GM21447 (cell line): ENCODE measurements around the gene EXOC3.
A peak's percentile ranks its signal among the peaks of the same experiment; 100 is the strongest.

Source experiments
- ATAC-seq: cut with Tn5 transposase; IDR thresholded peaks from one replicate; pipeline ENCODE4 v1.9.1; 2021; ENCODE audit not compliant: unreplicated experiment

The EXOC3 gene

DNA sequence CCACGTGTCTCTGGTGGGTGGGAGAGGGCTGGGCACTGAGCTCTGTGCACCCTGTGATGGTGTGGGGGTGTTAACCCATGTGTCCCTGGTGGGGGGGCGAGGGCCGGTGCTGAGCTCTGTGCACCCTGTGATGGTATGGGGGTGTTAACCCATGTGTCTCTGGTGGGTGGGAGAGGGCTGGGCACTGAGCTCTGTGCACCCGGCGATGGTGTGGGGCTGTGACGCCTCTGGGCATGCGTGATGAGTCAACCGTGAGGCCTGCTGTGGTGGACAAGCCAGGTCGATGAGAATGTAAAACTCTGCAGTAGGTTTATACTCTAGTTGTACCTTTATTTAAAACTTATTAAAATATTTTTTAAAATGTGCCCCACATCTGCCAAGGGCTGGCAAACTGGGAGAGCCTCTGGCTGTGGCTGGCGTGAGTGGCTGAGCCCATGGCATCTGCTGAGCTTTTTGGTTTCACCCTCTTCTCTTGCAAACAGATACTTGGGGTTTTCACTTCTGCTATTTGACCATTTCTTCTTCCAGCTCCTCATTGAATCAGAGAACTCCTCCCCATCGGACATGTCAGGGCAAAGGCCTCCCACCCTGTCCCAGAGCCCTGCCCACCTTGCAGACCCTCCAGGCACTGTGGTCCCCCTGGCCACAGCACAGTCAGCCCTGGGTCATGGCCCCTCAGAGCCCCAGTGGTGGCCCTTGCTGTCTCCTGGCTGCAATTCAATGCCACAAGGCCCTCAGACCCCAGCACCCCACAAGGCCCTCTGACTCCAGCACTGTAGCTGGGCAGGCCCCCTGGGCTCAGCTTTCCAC, 18.5 kb upstream of the EXOC3 start:
- peak; percentile 93 for ATAC-seq

- no peak for ATAC-seq
Measured at GRCh38 chr5:425714-426113, 17.3 kb upstream of the EXOC3 start.

GRCh38 chr5:426392-426976, 16.5 kb upstream of the EXOC3 start:
- ATAC-seq: no peak

- no peak for ATAC-seq
Measured at GRCh38 chr5:427415-428087, 15.4 kb upstream of the EXOC3 start.

GRCh38 chr5:428219-428618, 14.8 kb upstream of the EXOC3 start:
- ATAC-seq: no peak

DNA sequence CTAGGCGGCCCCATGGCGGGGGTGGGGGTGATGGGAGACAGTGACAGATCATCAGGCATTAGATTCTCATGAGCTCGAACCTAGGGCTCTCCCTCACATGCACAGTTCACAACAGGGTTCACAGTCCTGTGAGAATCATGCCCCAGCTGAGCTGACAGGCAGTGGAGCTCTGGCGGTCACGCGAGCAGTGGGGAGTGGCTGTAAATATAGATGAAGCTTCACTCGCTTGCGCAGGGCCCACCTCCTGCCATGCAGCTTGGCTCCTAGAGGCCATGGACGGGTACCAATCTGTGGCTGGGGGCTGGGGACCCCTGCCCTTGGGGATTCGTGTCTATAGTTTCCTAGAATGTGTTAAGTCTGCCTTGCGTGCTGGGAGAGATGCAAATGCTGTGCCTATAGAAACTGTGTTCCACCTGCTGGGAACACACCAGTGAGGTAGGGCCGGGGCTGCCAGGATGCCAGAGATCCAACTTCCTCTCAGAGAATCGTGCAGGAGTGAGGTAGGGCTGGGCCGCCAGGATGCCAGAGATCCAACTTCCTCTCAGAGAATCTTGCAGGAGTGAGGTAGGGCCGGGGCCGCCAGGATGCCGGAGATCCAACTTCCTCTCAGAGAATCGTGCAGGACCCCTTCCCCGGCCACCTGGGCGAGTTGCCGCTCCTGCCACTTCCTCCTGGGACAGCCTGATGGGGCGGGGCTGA, 14.1 kb upstream of the EXOC3 start:
- no peak for ATAC-seq

- no peak for ATAC-seq
Measured at GRCh38 chr5:429453-430188, 13.4 kb upstream of the EXOC3 start.

- ATAC-seq: no peak
Measured at GRCh38 chr5:430214-430925, 12.6 kb upstream of the EXOC3 start.

DNA sequence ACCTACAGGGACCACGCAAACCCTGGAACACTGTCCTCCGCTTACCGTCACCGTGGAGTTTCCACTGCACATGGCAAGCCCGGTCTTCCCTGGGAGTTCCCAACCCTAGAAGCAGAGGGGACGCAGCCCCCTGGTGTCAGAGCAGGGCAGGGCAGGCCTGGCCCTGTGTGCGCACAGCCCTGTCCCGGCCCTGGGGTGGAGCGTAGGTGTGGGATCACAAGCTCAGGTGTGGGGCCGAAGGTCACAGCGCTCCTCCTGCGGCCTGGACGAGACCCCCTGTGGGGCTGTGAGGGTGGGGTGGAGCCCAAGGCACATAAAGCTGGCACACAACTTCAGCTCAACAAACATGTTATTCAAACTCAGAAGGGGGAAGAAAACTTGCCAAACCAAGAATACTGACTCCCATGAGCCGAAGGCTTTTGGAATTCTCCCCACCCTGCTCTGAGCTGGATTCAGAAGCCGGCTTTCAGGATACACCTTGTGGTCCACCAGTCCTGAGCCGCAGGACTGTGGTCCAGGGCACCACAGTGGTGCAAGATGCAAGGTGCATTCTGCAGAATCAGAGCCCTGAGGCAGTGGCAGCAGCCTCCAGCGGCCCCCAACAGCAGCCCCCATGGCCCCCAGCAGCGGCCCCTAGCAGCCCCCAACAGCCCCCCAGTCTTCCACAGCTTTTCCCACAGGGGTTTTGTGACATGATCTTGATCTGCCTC, 11.8 kb upstream of the EXOC3 start:
- peak; percentile 76 for ATAC-seq

GRCh38 chr5:431711-432050, 11.3 kb upstream of the EXOC3 start:
- no peak for ATAC-seq

GRCh38 chr5:432201-432927, 10.6 kb upstream of the EXOC3 start:
- ATAC-seq: no peak

DNA sequence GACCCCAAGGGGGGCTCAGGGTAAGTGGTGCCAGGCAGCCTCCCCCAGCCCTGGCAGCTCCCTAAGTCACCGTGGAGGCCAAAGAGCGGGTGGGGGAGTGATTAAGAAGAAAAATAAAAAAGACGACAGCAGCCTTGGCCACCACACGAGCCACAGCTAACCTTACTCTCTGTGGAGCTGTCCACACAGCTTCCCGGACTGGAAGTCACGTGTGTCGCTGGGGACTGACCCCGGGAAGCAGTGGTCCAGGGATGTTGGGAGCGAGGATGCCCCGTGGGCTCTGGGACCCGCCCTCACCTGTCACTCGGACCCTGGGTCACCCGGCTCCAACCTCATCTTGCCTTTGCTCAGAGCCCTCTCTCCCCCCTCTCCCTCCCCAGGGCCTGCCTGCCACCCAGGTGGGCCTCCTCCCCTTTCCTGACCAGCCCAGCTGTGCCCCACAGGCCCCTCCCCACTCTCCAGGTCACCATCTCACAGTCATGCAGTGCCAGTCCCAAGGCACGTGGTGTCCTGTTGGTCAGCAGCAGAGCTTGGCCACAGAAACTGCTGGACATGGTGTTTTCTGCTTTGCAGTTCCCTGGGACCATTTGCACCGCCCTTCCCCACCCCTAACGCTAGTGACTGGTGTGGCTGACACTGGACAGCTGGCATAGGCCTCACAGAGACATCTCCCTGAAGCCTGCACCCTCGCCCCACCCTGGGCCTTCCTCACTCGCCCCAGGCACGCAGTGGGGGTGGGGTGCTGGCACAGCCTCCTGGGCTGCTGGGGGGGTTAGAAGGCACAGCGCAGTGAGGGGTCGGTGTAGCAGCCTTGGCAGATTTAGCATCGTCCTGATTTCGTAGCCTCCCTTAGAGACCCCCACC, 9.8 kb upstream of the EXOC3 start:
- ATAC-seq: no peak

DNA sequence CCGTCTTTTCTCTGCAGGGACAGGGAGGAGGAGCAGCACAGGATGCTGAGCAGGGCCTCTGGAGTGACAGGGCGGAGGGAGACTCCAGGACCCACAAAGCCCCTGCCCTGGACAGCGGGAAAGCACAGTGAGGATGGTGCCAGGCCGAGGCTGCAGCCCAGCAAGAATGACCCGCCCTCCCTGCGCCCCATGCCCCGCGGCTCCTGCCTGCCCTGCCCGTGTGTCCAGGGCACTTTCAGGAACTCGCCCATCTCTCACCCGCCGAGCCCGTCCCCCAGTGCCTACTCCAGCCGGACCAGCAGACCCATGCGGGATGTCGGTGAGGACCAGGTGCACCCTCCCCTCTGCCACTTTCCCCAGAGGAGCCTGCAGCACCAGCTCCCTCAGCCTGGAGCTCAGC, 9.1 kb upstream of the EXOC3 start:
- ATAC-seq: no peak

- no peak for ATAC-seq
Measured at GRCh38 chr5:434443-435146, 8.4 kb upstream of the EXOC3 start.

DNA sequence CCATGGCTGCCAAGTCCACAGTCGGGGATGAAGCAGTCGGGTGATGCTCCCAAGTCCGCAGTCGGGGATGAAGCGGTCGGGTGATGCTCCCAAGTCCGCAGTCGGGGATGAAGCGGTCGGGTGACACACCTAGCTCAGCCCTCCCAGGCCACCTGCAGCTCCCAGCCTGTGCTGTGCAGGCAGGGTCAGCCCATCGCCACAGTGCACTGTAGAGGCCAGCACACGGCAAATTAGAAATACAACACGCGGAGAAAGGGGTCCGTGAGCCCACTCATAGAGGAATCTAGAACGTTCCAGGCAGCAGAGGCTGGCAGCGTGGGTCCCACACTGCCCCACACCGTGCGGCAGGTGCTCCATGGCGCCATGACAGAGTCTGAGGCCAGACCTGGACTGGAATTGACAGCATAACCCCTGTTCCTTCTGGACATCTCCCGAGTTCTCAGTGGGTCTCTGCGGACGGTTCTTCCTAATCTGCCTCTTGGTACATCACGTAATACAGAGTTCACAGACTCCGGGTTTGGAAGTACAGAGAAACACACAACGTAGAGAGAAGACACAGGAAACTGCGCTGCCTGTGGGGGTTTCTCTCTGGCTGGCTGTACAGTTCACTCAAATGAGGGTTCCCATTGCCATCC, 7.7 kb upstream of the EXOC3 start:
- no peak for ATAC-seq

DNA sequence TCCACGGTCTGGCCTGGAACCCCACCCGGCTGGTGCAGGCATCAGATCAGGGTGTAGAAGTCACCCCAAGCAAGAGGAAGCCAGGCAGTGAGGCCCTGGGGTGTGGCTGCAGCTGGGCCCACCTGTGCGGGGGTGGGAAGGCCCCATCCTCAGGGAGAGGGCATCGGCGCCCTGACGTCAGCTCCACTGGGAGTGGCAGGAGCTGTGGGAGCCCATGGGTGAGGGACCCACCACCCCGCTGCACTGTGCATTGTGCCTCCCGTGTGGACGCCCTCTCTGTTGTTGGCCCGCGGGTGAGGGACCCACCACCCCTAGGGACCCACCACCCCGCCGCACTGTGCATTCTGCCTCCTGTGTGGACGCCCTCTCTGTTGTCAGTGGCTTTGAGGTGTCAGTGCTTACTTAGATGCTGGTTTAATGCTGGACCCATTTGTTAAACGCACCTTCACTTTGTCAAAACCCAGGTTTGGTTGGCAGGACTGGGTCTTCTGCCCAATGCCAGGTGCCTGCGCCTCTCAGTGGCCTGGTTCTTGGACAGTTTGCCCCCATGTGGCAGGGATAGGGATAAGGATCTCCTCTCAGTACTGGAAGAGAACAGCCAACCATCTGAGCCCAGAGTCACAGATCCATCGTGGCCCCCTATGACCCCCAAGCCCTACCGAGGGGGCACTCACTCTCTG, 6.9 kb upstream of the EXOC3 start:
- ATAC-seq: no peak

- no peak for ATAC-seq
Measured at GRCh38 chr5:436641-436975, 6.4 kb upstream of the EXOC3 start.
